Stimulated activated CD4-positive, alpha-beta T cell treated with anti-CD3 and anti-CD28 coated beads, Interleukin-12 subunit alpha, Interleukin-12 subunit beta, amount 100 ng/mL, for 48 hours (primary cell): ENCODE results near the gene METTL26.
A peak's percentile ranks its signal among the peaks of the same experiment; 100 is the strongest.

Experiments
- DNase-seq, 3 donors: peaks; one replicate each; pipeline ENCODE4 v3.0.0-alpha.2; 2020; ENCODE audit warnings: low read depth in 2 of 3, low spot score in 1 of 3

METTL26 gene

GRCh38 chr16:674968-675883, 39.1 kb upstream of the METTL26 start, which contains the start of gene RHBDL1:
Gene RHBDL1 (plus strand): TSS chr16:675671. CDS start chr16:675791, 120 bp downstream.
- no peak for DNase-seq

GRCh38 chr16:674214-674881, 38.2 kb upstream of the METTL26 start:
- DNase-seq: no peak

GRCh38 chr16:673399-673991, 37.4 kb upstream of the METTL26 start:
- DNase-seq: no peak

- DNase-seq: no peak
Measured at GRCh38 chr16:672851-673250, 36.7 kb upstream of the METTL26 start.

GRCh38 chr16:672371-672770, 36.3 kb upstream of the METTL26 start:
- DNase-seq: no peak

GRCh38 chr16:671353-672131, 35.4 kb upstream of the METTL26 start:
- no peak for DNase-seq

- no peak for DNase-seq
Measured at GRCh38 chr16:670485-671352, 34.6 kb upstream of the METTL26 start.

GRCh38 chr16:669666-670065, 33.6 kb upstream of the METTL26 start:
- no peak for DNase-seq

GRCh38 chr16:668519-669171, 32.5 kb upstream of the METTL26 start:
- DNase-seq: no peak

GRCh38 chr16:667780-668518, 31.8 kb upstream of the METTL26 start, which contains the start of gene RHOT2:
Gene RHOT2 (plus strand): TSS chr16:668132. CDS start chr16:668200, 68 bp downstream.
- DNase-seq: peak; percentile 85 to 94 (median 87)

GRCh38 chr16:667113-667779, 31.1 kb upstream of the METTL26 start:
- DNase-seq: no peak

GRCh38 chr16:666572-666971, 30.5 kb upstream of the METTL26 start:
- DNase-seq: no peak

GRCh38 chr16:662597-662996, 26.5 kb upstream of the METTL26 start:
- no peak for DNase-seq

- DNase-seq: no peak
Measured at GRCh38 chr16:662095-662494, 26.0 kb upstream of the METTL26 start.

- no peak for DNase-seq
Measured at GRCh38 chr16:661184-661821, 25.2 kb upstream of the METTL26 start.

- DNase-seq: peak in 1 of 3 donors; percentile 62
Measured at GRCh38 chr16:660459-661183, 24.5 kb upstream of the METTL26 start.

- DNase-seq: no peak
Measured at GRCh38 chr16:660132-660458, 24.0 kb upstream of the METTL26 start.
